IMR-90 (cell line): Measurements from ENCODE around the gene SSTR1. TPM values are rescaled to one million over a fixed set of nuclear protein-coding genes. Genes with fewer than 3 reads are reported as not detected.

Experiments
- ATAC-seq: fragments of 200-7000 bp; cut with Tn5 transposase; 2 replicates; pipeline ENCODE4 v1.9.1; 2020; ENCODE audit warnings: low read depth, mild to moderate bottlenecking, moderate library complexity
- BruUV-seq: library from RNA; stranded (reverse); fragments of 400-500 nt; replicated peaks from 2 replicates; lab custom pipeline; 2021; lab: Mats Ljungman, UMichigan
- CTCF ChIA-PET: fragments of 300-600 bp; formaldehyde crosslinking; extraction: SDS; loops from one replicate; lab custom pipeline; 2021; ENCODE audit warnings: antibody characterized with exemption; lab: Yijun Ruan, JAX
- POLR2A ChIA-PET: fragments of 300-600 bp; sonication (Branson Sonifier 250); formaldehyde crosslinking; loops from one replicate; lab custom pipeline; 2022; ENCODE audit warnings: antibody characterized with exemption; ENCODE audit not compliant: unreplicated experiment; lab: Charles Lee
- DNase-seq: peaks from one replicate; pipeline ENCODE4 v3.0.0; 2013
- H2AFZ ChIP-seq: replicated peaks from 2 replicates; pipeline ENCODE3; 2013; ENCODE audit warnings: low read length, mild to moderate bottlenecking; ENCODE audit not compliant: poor library complexity
- H2AK5ac ChIP-seq: 2 replicates; pipeline ENCODE4 v1.6.1; 2013; ENCODE audit warnings: low read depth, low read length, inconsistent platforms
- H2AK9ac ChIP-seq: replicated peaks from 2 replicates; pipeline ENCODE3; 2013; ENCODE audit warnings: mild to moderate bottlenecking, low read depth, low read length, moderate library complexity; ENCODE audit not compliant: poor library complexity
- H2BK120ac ChIP-seq: 2 replicates; pipeline ENCODE4 v1.6.1; 2013; ENCODE audit warnings: low read depth, low read length, inconsistent platforms
- H2BK15ac ChIP-seq: 3 replicates; pipeline ENCODE4 v1.6.1; 2013; ENCODE audit warnings: low read depth, low read length, inconsistent platforms
- H2BK20ac ChIP-seq: 2 replicates; pipeline ENCODE4 v1.6.1; 2013; ENCODE audit warnings: low read depth, mild to moderate bottlenecking, inconsistent platforms, low read length, moderate library complexity
- H2BK5ac ChIP-seq: 2 replicates; pipeline ENCODE4 v1.6.1; 2013; ENCODE audit warnings: mild to moderate bottlenecking, low read depth, low read length, inconsistent platforms; ENCODE audit not compliant: poor library complexity, severe bottlenecking
- H3K14ac ChIP-seq: replicated peaks from 2 replicates; pipeline ENCODE4 v1.6.1; 2013; ENCODE audit warnings: low read depth, low read length, inconsistent platforms
- H3K18ac ChIP-seq: 2 replicates; pipeline ENCODE4 v1.6.1; 2013; ENCODE audit warnings: low read depth, low read length, control low read depth
- H3K23ac ChIP-seq: 2 replicates; pipeline ENCODE4 v1.6.1; 2013; ENCODE audit warnings: low read depth, low read length, inconsistent platforms
- H3K27ac ChIP-seq: 2 replicates; pipeline ENCODE4 v1.5.1; 2013; ENCODE audit warnings: mild to moderate bottlenecking, control low read depth, low read length; ENCODE audit not compliant: insufficient read depth
- H3K27me3 ChIP-seq: 2 replicates; pipeline ENCODE4 v1.6.1; 2013; ENCODE audit warnings: low read length; ENCODE audit not compliant: control insufficient read depth, insufficient read depth
- H3K36me3 ChIP-seq: 2 replicates; pipeline ENCODE4 v1.6.1; 2013; ENCODE audit warnings: low read length, mixed read lengths; ENCODE audit not compliant: control insufficient read depth, insufficient read depth
- H3K4ac ChIP-seq: 2 replicates; pipeline ENCODE4 v1.6.1; 2013; ENCODE audit warnings: low read depth, low read length, inconsistent platforms
- H3K4me1 ChIP-seq: 2 replicates; pipeline ENCODE4 v1.6.1; 2013; ENCODE audit warnings: low read length, mixed read lengths; ENCODE audit not compliant: control insufficient read depth, insufficient read depth
- H3K4me2 ChIP-seq: 2 replicates; pipeline ENCODE4 v1.6.1; 2013; ENCODE audit warnings: low read depth, mild to moderate bottlenecking, control low read depth, low read length, moderate library complexity
- H3K4me3 ChIP-seq: 2 replicates; pipeline ENCODE4 v1.5.1; 2013; ENCODE audit warnings: low read depth, mild to moderate bottlenecking, control low read depth, low read length, moderate library complexity; ENCODE audit not compliant: insufficient read depth
- H3K56ac ChIP-seq: 2 replicates; pipeline ENCODE4 v1.6.1; 2013; ENCODE audit warnings: low read length, inconsistent platforms; ENCODE audit not compliant: insufficient read depth; ENCODE audit errors: extremely low read depth
- H3K79me1 ChIP-seq, 2 experiments: 2 replicates each; pipeline ENCODE4 v1.6.1; 2013; ENCODE audit warnings: low read length in 2 of 2, inconsistent platforms in 1 of 2, low read depth in 1 of 2
- H3K9ac ChIP-seq: 2 replicates; pipeline ENCODE4 v1.6.1; 2013; ENCODE audit warnings: low read depth, low read length, control low read depth
- H3K9me1 ChIP-seq: 2 replicates; pipeline ENCODE4 v1.6.1; 2013; ENCODE audit warnings: low read length, inconsistent platforms; ENCODE audit not compliant: insufficient read depth
- H3K9me3 ChIP-seq: 2 replicates; pipeline ENCODE4 v1.6.1; 2013; ENCODE audit warnings: low read length; ENCODE audit not compliant: control insufficient read depth, insufficient read depth
- H4K20me1 ChIP-seq: 2 replicates; pipeline ENCODE4 v1.6.1; 2013; ENCODE audit warnings: low read length, inconsistent platforms; ENCODE audit not compliant: insufficient read depth
- H4K5ac ChIP-seq: 2 replicates; pipeline ENCODE4 v1.6.1; 2013; ENCODE audit warnings: mild to moderate bottlenecking, low read depth, low read length, control low read depth
- H4K8ac ChIP-seq, 2 experiments: 2 replicates each; pipeline ENCODE4 v1.6.1; 2013; ENCODE audit warnings: low read depth in 2 of 2, low read length in 2 of 2, control low read depth in 1 of 2, inconsistent platforms in 1 of 2
- H4K91ac ChIP-seq: 2 replicates; pipeline ENCODE4 v1.6.1; 2013; ENCODE audit warnings: low read depth, low read length, inconsistent platforms; ENCODE audit not compliant: insufficient read depth
- CTCF ChIP-seq: conservative IDR thresholded peaks from 2 replicates; pipeline ENCODE4 v1.5.1; 2012; ENCODE audit warnings: mild to moderate bottlenecking, low read depth, low read length, improper control_type of control experiment
- RAD21 ChIP-seq: IDR thresholded peaks from 2 replicates; pipeline ENCODE4 v1.6.1; 2012; ENCODE audit warnings: low read length, improper control_type of control experiment
- SMC3 ChIP-seq: fragments of 150-350 bp; IDR thresholded peaks from 2 replicates; pipeline ENCODE4 v1.6.1; 2016; ENCODE audit warnings: low read depth, mild to moderate bottlenecking, antibody characterized with exemption, low read length, moderate library complexity
- WGBS, 2 experiments: methylation state at CpG; one replicate each; pipeline versions ENCODE4 v1.1.5 to v1.1.7; 2013; ENCODE audit warnings: missing lambda C conversion rate in 2 of 2; ENCODE audit not compliant: insufficient read length in 1 of 2; ENCODE audit errors: extremely low coverage in 2 of 2; 5-methylcytosine and 5-hydroxymethylcytosine counted together
- dilution Hi-C: fragments of 300-500 bp; cut with HindIII; formaldehyde crosslinking; loops from one replicate; pipeline ENCODE4 v1.14.3; 2018; ENCODE audit warnings: low sequenced_read_pairs; ENCODE audit not compliant: unreplicated experiment
- in situ Hi-C: fragments of 300-500 bp; cut with MboI; formaldehyde crosslinking; loops from 3 replicates; pipeline ENCODE4 v1.14.3; 2019; ENCODE audit warnings: low sequenced_read_pairs, inconsistent platforms, mixed read lengths
- intact Hi-C: fragments of 100-400 bp; cut with micrococcal nuclease; formaldehyde crosslinking; loops from 2 replicates; pipeline ENCODE4 v1.10.0; 2022
- polyA plus RNA-seq, 3 experiments: library from polyadenylated mRNA; depleted of rRNA; stranded (reverse); fragments of >200 nt; gene quantifications; 2 replicates each; pipeline ENCODE4 v1.2.3, GENCODE V29; 2012; ENCODE audit warnings: low replicate concordance in 1 of 3
- total RNA-seq: library from RNA; depleted of rRNA; stranded (reverse); fragments of >200 nt; gene quantifications from 2 replicates; pipeline ENCODE4 v1.2.3, GENCODE V29; 2012

The SSTR1 gene
- total and polyA plus RNA-seq, 2 of the 4 experiments (the other 2 are of a cell fraction), result 1.1 to 5.5 TPM

GRCh38 chr14:38210587-38211216 lies 3.0 kb downstream of the SSTR1 start:
- BruUV-seq, result no TSS peak

More at GRCh38 chr14:38210587-38211216, 3.0 kb downstream of the SSTR1 start:
- H2AFZ ChIP-seq, result peak overlapping the region; percentile 90
- H3K23ac ChIP-seq, result peak overlapping the region; percentile 94
- WGBS, 2 experiments, result 2% methylated on average over 18 of the region's 29 CpGs; no CpG with 5 or more reads in 1 of the 2 experiments
- H4K20me1 ChIP-seq, result no peaks in the 10 kb centered on the region
- H4K8ac ChIP-seq, result peak overlapping the region; percentile 56 to 63; a peak in 3 of 4 replicates
- in situ Hi-C loops, result no loop called here
- H3K79me1 ChIP-seq, result peaks cover 0 to 20% of the 10 kb centered on the region in 2 experiments; a peak in 2 of 4 replicates
- ChIA-PET CTCF (interaction anchor here (0.5 to 1.0 kb wide), 2 partner anchors 72 to 219 kb away, joined by 4 read pairs; no protein-coding TSS in a partner anchor), POLR2A (interaction anchor here (0.6 to 0.7 kb wide), 2 partner anchors 431 to 656 kb away, joined by 4 to 8 read pairs; no protein-coding TSS in a partner anchor)
- peak overlapping the region; percentile 58; the same call in 2 of the 3 replicates for H2BK15ac ChIP-seq
- ATAC-seq (peak; percentile 58), DNase-seq (peak; percentile 70)
- H2AK9ac ChIP-seq, result peak overlapping the region; percentile 81
- no peaks in the 10 kb centered on the region for H3K27me3 ChIP-seq
- peak overlapping the region; percentile 60 for H2BK20ac ChIP-seq
- peak overlapping the region; percentile 10; the same call in 1 of the 2 replicates for H3K18ac ChIP-seq
- dilution Hi-C loops, result no loop called here
- H3K36me3 ChIP-seq, result no peaks in the 10 kb centered on the region
- H3K9me3 ChIP-seq, result peaks cover 2% of the 10 kb centered on the region; the same call in 1 of the 2 replicates
- no peak overlapping the region for H2AK5ac ChIP-seq
- peak overlapping the region; percentile 74 for H2BK120ac ChIP-seq
- peak overlapping the region; percentile 75; the same call in 1 of the 2 replicates for H4K91ac ChIP-seq
- TF ChIP-seq RAD21 (peak; percentile 42), SMC3 (no peak; the same call in 1 of the 2 replicates), CTCF (peak; percentile 49)
- peaks cover 10% of the 10 kb centered on the region; the same call in 1 of the 2 replicates for H3K4me1 ChIP-seq
- peak overlapping the region; percentile 92; the same call in 1 of the 2 replicates for H3K14ac ChIP-seq
- peak overlapping the region; percentile 28; the same call in 1 of the 2 replicates for H4K5ac ChIP-seq
- peaks cover 9% of the 10 kb centered on the region; the same call in 1 of the 2 replicates for H3K9me1 ChIP-seq
- peak overlapping the region; percentile 74 for H3K4ac ChIP-seq
- intact Hi-C loops, result loop anchor here (1.0 to 5.0 kb wide), 4 partner anchors 80 to 657 kb away; no protein-coding TSS in a partner anchor
- H3K4me2 ChIP-seq, result peak overlapping the region; percentile 85
- H3K9ac ChIP-seq, result peak overlapping the region; percentile 56
- H3K56ac ChIP-seq, result no peak overlapping the region; the same call in 1 of the 2 replicates
- peak overlapping the region; percentile 38 for H2BK5ac ChIP-seq
- no peak overlapping the region; the same call in 1 of the 2 replicates for H3K27ac ChIP-seq
- peak overlapping the region; percentile 61 for H3K4me3 ChIP-seq
